GM21717 (cell line): ENCODE measurements around the gene ZSCAN5B.
"Not testable (repeated sequence)": the region's sequence is repeated elsewhere in the genome, so short reads cannot be mapped to it uniquely, and the experiment has no call there.

Source experiments
- ATAC-seq: cut with Tn5 transposase; IDR thresholded peaks from one replicate; pipeline ENCODE4 v1.9.1; 2021; ENCODE audit warnings: mild to moderate bottlenecking, moderate library complexity; ENCODE audit not compliant: unreplicated experiment

ZSCAN5B gene

GRCh38 chr19:56176881-56177280 lies 20.7 kb downstream of the ZSCAN5B start:
- no peak for ATAC-seq

GRCh38 chr19:56176310-56176709 lies 21.3 kb downstream of the ZSCAN5B start:
- not testable (repeated sequence) for ATAC-seq

GRCh38 chr19:56175861-56176307 lies 21.7 kb downstream of the ZSCAN5B start, which contains the start of gene GALP:
Gene GALP (plus strand): TSS chr19:56176008. CDS start chr19:56177109, 1,101 bp downstream.
- ATAC-seq, result not testable (repeated sequence)

GRCh38 chr19:56174550-56174949 lies 23.0 kb downstream of the ZSCAN5B start:
- no peak for ATAC-seq

- no peak for ATAC-seq
Measured at GRCh38 chr19:56174086-56174485, 23.5 kb downstream of the ZSCAN5B start.

GRCh38 chr19:56170261-56170660 lies 27.3 kb downstream of the ZSCAN5B start:
- no peak for ATAC-seq

- ATAC-seq, result no peak
Measured at GRCh38 chr19:56167064-56167578, 30.5 kb downstream of the ZSCAN5B start.

GRCh38 chr19:56163097-56163496 lies 34.5 kb downstream of the ZSCAN5B start:
- no peak for ATAC-seq

- ATAC-seq, result no peak
Measured at GRCh38 chr19:56162258-56162657, 35.3 kb downstream of the ZSCAN5B start.

GRCh38 chr19:56161534-56161933 lies 36.0 kb downstream of the ZSCAN5B start:
- ATAC-seq, result no peak

- no peak for ATAC-seq
Measured at GRCh38 chr19:56159622-56160271, 37.8 kb downstream of the ZSCAN5B start.

- ATAC-seq, result no peak
Measured at GRCh38 chr19:56159009-56159559, 38.5 kb downstream of the ZSCAN5B start.

- no peak for ATAC-seq
Measured at GRCh38 chr19:56158170-56158757, 39.3 kb downstream of the ZSCAN5B start.

GRCh38 chr19:56156768-56157167 lies 40.8 kb downstream of the ZSCAN5B start:
- no peak for ATAC-seq

- no peak for ATAC-seq
Measured at GRCh38 chr19:56155124-56155687, 42.4 kb downstream of the ZSCAN5B start.

- ATAC-seq, result no peak
Measured at GRCh38 chr19:56153507-56153906, 44.1 kb downstream of the ZSCAN5B start.

- no peak for ATAC-seq
Measured at GRCh38 chr19:56152644-56153043, 44.9 kb downstream of the ZSCAN5B start.

GRCh38 chr19:56150358-56150757 lies 47.2 kb downstream of the ZSCAN5B start:
- ATAC-seq, result no peak

- no peak for ATAC-seq
Measured at GRCh38 chr19:56149656-56150038, 47.9 kb downstream of the ZSCAN5B start.

GRCh38 chr19:56148955-56149655 lies 48.5 kb downstream of the ZSCAN5B start:
- ATAC-seq, result not testable (repeated sequence)

GRCh38 chr19:56148096-56148495 lies 49.5 kb downstream of the ZSCAN5B start:
- no peak for ATAC-seq
